ENCODE measurements around the gene C2CD4A.

Gene C2CD4A

GRCh38 chr15:62067448-62068044 lies 769 bp downstream of the C2CD4A start:
- no peak for TF ChIP-seq GLIS3 (CRISPR knock-in tag; IDR thresholded peaks at IDR 0.05)
- TF ChIP-seq ISL1 (CRISPR knock-in tag; IDR thresholded peaks at IDR 0.05) = no peak
- no peak for TF ChIP-seq TOX (CRISPR knock-in tag; IDR thresholded peaks at IDR 0.05; ENCODE audit: borderline replicate concordance)
- no peak for TF ChIP-seq SNAI2 (CRISPR knock-in tag; IDR thresholded peaks at IDR 0.05)
- no peak for TF ChIP-seq POU6F1 (CRISPR knock-in tag; IDR thresholded peaks at IDR 0.05; ENCODE audit: borderline replicate concordance, low read depth)
- no peak for TF ChIP-seq OSR1 (CRISPR knock-in tag; IDR thresholded peaks at IDR 0.05)
- no peak for TF ChIP-seq ZNF565 (CRISPR knock-in tag; conservative IDR thresholded peaks at IDR 0.05; ENCODE audit: low read depth)
- no peak for TF ChIP-seq ARNTL (CRISPR knock-in tag; IDR thresholded peaks at IDR 0.05; ENCODE audit: borderline replicate concordance, low read depth)
- peak; percentile 11; the same call in 2 of the 3 replicates for ATAC-seq

DNA sequence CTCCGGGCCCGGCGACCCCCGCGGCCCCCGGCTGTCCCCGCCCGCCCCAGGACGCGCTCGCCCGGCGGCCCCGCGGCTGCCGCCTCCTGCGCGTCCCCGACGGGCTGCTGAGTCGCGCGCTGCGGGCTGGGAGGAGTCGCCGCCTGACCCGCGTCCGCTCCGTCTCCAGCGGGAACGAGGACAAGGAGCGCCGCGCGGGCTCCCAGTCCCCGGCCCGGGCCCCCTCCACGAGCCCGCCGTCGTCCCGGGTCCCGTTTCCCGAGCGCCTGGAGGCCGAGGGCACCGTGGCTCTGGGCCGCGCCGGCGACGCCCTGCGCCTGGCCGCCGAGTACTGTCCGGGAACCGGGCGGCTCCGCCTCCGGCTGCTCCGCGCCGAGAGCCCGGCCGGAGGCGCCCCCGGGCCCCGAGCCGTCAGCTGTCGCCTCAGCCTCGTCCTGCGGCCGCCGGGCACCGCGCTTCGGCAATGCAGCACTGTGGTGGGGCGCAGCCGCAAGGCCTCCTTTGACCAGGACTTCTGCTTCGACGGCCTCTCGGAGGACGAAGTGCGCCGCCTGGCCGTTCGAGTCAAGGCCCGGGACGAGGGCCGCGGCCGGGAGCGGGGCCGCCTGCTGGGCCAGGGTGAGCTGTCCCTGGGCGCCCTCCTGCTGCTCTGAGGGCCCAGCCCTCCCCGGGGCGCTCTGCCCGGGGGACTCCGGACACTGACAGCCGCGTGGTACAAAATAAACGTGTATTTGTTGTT lies 1.5 kb downstream of the C2CD4A start:
- TF ChIP-seq PATZ1 (CRISPR knock-in tag; IDR thresholded peaks at IDR 0.05; ENCODE audit: borderline replicate concordance) (no peak), ZFP3 (CRISPR knock-in tag; IDR thresholded peaks at IDR 0.05) (peak; percentile 36; the same call in 1 of the 2 replicates), TSHZ2 (CRISPR knock-in tag; IDR thresholded peaks at IDR 0.05) (no peak)
- peak; percentile 89 for ATAC-seq

DNA sequence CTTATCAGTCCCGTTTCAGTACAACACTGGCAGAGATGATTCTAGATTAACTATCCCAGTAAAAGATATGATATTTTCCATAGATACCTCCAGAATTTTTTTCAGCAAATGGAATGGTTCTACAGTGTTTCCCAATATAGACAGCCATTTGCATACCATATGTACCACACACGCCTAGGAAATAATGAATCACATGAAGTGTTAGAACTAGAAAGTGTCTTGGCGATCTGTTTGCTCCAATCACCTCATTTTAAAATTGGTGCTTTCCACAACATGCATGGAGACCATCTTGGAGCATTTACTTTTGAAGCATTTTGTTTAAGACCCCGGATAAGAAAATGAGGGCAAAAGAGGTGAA lies 2.0 kb downstream of the C2CD4A start:
- ATAC-seq = no peak
- TF ChIP-seq ZNF8 (CRISPR knock-in tag; IDR thresholded peaks at IDR 0.05) = no peak
- TF ChIP-seq PPARA (CRISPR knock-in tag; IDR thresholded peaks at IDR 0.05; ENCODE audit: borderline replicate concordance) = no peak
- TF ChIP-seq OSR1 (CRISPR knock-in tag; IDR thresholded peaks at IDR 0.05) = no peak
- no peak for TF ChIP-seq TSHZ2 (CRISPR knock-in tag; IDR thresholded peaks at IDR 0.05)
- TF ChIP-seq TCF4 (CRISPR knock-in tag; IDR thresholded peaks at IDR 0.05; ENCODE audit: borderline replicate concordance) = no peak
- no peak for TF ChIP-seq ZFP3 (CRISPR knock-in tag; IDR thresholded peaks at IDR 0.05)
- TF ChIP-seq ESRRG (CRISPR knock-in tag; IDR thresholded peaks at IDR 0.05) = no peak
- TF ChIP-seq BACH2 (CRISPR knock-in tag; IDR thresholded peaks at IDR 0.05; ENCODE audit: borderline replicate concordance) = no peak
- no peak for TF ChIP-seq GLIS3 (CRISPR knock-in tag; IDR thresholded peaks at IDR 0.05)
- no peak for TF ChIP-seq CREB5 (CRISPR knock-in tag; IDR thresholded peaks at IDR 0.05; ENCODE audit: low read depth)
- no peak for TF ChIP-seq ISL1 (CRISPR knock-in tag; IDR thresholded peaks at IDR 0.05)
- TF ChIP-seq SNAI2 (CRISPR knock-in tag; IDR thresholded peaks at IDR 0.05) = no peak
- TF ChIP-seq, protein P1, sequence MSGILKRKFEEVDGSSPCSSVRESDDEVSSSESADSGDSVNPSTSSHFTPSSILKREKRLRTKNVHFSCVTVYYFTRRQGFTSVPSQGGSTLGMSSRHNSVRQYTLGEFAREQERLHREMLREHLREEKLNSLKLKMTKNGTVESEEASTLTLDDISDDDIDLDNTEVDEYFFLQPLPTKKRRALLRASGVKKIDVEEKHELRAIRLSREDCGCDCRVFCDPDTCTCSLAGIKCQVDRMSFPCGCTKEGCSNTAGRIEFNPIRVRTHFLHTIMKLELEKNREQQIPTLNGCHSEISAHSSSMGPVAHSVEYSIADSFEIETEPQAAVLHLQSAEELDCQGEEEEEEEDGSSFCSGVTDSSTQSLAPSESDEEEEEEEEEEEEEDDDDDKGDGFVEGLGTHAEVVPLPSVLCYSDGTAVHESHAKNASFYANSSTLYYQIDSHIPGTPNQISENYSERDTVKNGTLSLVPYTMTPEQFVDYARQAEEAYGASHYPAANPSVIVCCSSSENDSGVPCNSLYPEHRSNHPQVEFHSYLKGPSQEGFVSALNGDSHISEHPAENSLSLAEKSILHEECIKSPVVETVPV (CRISPR knock-in tag; IDR thresholded peaks at IDR 0.05) = no peak
- no peak for TF ChIP-seq ZNF70 (CRISPR knock-in tag; IDR thresholded peaks at IDR 0.05)
- TF ChIP-seq PATZ1 (CRISPR knock-in tag; IDR thresholded peaks at IDR 0.05; ENCODE audit: borderline replicate concordance) = no peak
- TF ChIP-seq RARB (CRISPR knock-in tag; IDR thresholded peaks at IDR 0.05) = no peak
- no peak for TF ChIP-seq ZFP30 (CRISPR knock-in tag; IDR thresholded peaks at IDR 0.05)
